Activated B cell treated with CpG ODN at 0.5 μM for 24 hours (primary cell): ENCODE results near the gene PRKCD. TPM values are rescaled to one million over a fixed set of nuclear protein-coding genes. Genes with fewer than 3 reads are reported as not detected.

ENCODE experiments used
- ATAC-seq: fragments of 200-7000 bp; cut with Tn5 transposase; one replicate; pipeline ENCODE4 v1.10.0; 2021; ENCODE audit warnings: low read depth, mild to moderate bottlenecking, moderate library complexity
- CTCF ChIA-PET: fragments of 350-600 bp; sonication (Branson Sonifier 250); formaldehyde crosslinking; loops from one replicate; lab custom pipeline; 2021; ENCODE audit warnings: antibody characterized with exemption; lab: Charles Lee
- POLR2A ChIA-PET: fragments of 350-600 bp; sonication (Branson Sonifier 250); formaldehyde crosslinking; loops from one replicate; lab custom pipeline; 2021; ENCODE audit warnings: antibody characterized with exemption; lab: Charles Lee
- DNase-seq: peaks from one replicate; pipeline ENCODE4 v3.0.0; 2022
- H3K27ac Mint-ChIP-seq: one replicate; pipeline ENCODE4 v1.8.0; 2020; ENCODE audit warnings: mixed read lengths
- H3K27me3 Mint-ChIP-seq: one replicate; pipeline ENCODE4 v1.8.0; 2021; ENCODE audit warnings: mixed read lengths
- H3K36me3 Mint-ChIP-seq: one replicate; pipeline ENCODE4 v1.8.0; 2021; ENCODE audit warnings: low read depth, mixed read lengths
- H3K4me1 Mint-ChIP-seq: one replicate; pipeline ENCODE4 v1.8.0; 2021; ENCODE audit warnings: mixed read lengths
- H3K4me3 Mint-ChIP-seq: one replicate; pipeline ENCODE4 v1.8.0; 2020; ENCODE audit warnings: mild to moderate bottlenecking, mixed read lengths
- H3K9me3 Mint-ChIP-seq: one replicate; pipeline ENCODE4 v1.8.0; 2020; ENCODE audit warnings: mixed read lengths
- intact Hi-C: fragments of 100-400 bp; cut with micrococcal nuclease; formaldehyde crosslinking; loops from one replicate; pipeline ENCODE4 v1.15.1; 2024
- total RNA-seq: library from RNA; stranded (reverse); gene quantifications from 2 replicates; pipeline ENCODE4 v1.2.3, GENCODE V29; 2022
- TF ChIP-seq, protein P1 (sequence below): fragments of 200-600 bp; IDR thresholded peaks from one replicate; pipeline ENCODE4 v1.8.0; 2022; ENCODE audit warnings: antibody characterized with exemption, mild to moderate bottlenecking

PRKCD gene
- total RNA-seq, 1 donor from 2014 or later: 60.4 TPM

DNA sequence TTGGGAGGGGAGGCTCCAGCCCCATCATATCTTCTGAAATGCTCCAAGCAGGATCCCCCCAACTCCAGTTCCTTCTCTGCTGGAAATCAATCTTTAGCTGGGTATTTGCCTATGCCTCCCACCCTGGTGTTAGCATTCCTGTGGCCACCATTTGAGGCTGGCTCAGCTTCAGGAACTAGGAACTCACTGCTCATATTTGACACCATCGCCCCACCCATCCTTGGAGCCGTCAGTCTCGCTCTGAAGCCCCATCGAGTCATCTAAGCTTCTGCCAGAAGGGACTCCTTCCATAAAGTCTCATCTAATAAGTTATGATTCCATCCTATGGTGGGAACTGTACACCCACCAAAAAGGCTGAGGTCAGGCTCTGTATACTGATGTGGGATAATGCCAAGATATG is 26.4 kb downstream of the PRKCD start:
- intact Hi-C loops: no loop called here
- ATAC-seq (no peak), DNase-seq (no peak)
- Mint-ChIP-seq H3K36me3 (peaks cover 85% of the 10 kb centered on the region), H3K4me1 (peaks cover 17% of the 10 kb centered on the region), H3K27ac (no peak overlapping the region), H3K9me3 (no peaks in the 10 kb centered on the region), H3K4me3 (no peak overlapping the region), H3K27me3 (no peaks in the 10 kb centered on the region)
- ChIA-PET CTCF (interaction anchor here (0.6 kb wide), 1 partner anchor 53 kb away, joined by 3 read pairs; no protein-coding TSS in a partner anchor), POLR2A (interaction anchor here (0.5 kb wide), 1 partner anchor 56 kb away, joined by 3 read pairs; no protein-coding TSS in a partner anchor)
- TF ChIP-seq, protein P1, sequence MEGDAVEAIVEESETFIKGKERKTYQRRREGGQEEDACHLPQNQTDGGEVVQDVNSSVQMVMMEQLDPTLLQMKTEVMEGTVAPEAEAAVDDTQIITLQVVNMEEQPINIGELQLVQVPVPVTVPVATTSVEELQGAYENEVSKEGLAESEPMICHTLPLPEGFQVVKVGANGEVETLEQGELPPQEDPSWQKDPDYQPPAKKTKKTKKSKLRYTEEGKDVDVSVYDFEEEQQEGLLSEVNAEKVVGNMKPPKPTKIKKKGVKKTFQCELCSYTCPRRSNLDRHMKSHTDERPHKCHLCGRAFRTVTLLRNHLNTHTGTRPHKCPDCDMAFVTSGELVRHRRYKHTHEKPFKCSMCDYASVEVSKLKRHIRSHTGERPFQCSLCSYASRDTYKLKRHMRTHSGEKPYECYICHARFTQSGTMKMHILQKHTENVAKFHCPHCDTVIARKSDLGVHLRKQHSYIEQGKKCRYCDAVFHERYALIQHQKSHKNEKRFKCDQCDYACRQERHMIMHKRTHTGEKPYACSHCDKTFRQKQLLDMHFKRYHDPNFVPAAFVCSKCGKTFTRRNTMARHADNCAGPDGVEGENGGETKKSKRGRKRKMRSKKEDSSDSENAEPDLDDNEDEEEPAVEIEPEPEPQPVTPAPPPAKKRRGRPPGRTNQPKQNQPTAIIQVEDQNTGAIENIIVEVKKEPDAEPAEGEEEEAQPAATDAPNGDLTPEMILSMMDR: no peak

DNA sequence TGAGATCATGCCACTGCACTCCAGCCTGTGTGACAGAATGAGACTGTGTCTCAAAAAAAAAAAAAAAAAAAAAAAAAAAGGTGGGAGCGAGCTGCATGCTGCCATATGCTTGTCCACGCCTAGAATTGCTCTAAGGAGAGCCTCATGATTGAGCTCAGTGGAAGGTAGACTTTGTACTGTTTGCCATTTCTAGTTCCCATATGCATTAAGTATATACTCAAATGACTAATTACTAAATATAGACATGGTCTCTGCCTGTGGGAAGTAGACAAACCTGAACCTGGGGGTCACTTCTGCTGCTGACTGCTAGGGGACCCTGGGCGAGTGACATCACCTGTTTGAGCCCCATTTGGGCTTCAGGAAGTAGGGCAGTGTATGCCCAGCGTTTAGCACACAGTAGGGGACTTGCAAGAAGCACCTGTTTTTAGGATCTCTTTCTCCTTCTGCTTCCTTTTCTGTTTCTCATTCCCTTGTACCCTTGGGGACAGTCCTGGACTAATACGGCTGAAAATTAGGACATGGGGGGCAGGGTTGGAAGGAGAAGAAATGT is 27.2 kb downstream of the PRKCD start:
- no peak for DNase-seq
- H3K36me3 Mint-ChIP-seq: peaks cover 84% of the 10 kb centered on the region
- TF ChIP-seq, protein P1: no peak

GRCh38 chr3:53188720-53189119 is 27.7 kb downstream of the PRKCD start:
- CTCF ChIA-PET: no interaction called here
- Mint-ChIP-seq H3K36me3 (peaks cover 86% of the 10 kb centered on the region), H3K27me3 (no peaks in the 10 kb centered on the region), H3K9me3 (no peaks in the 10 kb centered on the region), H3K4me3 (no peak overlapping the region), H3K27ac (no peak overlapping the region), H3K4me1 (peaks cover 30% of the 10 kb centered on the region)
- ATAC-seq (no peak), DNase-seq (no peak)
- intact Hi-C loops: no loop called here
- TF ChIP-seq, protein P1: no peak
- POLR2A ChIA-PET: no interaction called here

More for the DNA sequence above, 27.2 kb downstream of the PRKCD start:
- CTCF ChIA-PET: interaction anchor here (0.6 kb wide), 1 partner anchor 54 kb away, joined by 3 read pairs; no protein-coding TSS in a partner anchor
- intact Hi-C loops: no loop called here
- no peak overlapping the region for H3K4me3 Mint-ChIP-seq
- peaks cover 25% of the 10 kb centered on the region for H3K4me1 Mint-ChIP-seq
- no peak for ATAC-seq
- no peaks in the 10 kb centered on the region for H3K9me3 Mint-ChIP-seq
- POLR2A ChIA-PET: interaction anchor here (0.5 kb wide), 1 partner anchor 56 kb away, joined by 3 read pairs; no protein-coding TSS in a partner anchor
- H3K27ac Mint-ChIP-seq: no peak overlapping the region
- no peaks in the 10 kb centered on the region for H3K27me3 Mint-ChIP-seq

DNA sequence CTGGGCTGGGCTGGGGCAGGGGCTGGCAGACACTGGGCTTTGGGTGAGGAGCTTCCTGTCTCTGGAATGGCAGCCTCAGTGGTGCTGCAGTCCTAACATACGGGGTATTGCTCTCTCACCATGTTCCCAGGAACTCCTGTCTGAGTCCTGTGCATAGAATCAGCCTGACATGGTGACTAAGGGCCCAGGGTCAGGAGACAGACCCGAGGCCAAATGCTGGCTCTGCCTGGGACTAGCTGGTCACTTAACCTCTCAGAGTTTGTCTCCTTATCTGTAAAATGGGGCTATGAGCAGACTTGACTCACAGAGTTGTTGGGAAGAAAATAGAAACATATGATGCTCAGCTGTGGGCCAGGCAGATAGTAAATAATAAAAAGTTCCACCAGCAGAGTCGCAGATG is 28.3 kb downstream of the PRKCD start:
- intact Hi-C loops: no loop called here
- POLR2A ChIA-PET: interaction anchor here (3.8 kb wide), 1 partner anchor 8 kb away, joined by 16 read pairs; no protein-coding TSS in a partner anchor
- CTCF ChIA-PET: interaction anchor here (4.2 kb wide), 1 partner anchor 56 kb away, joined by 21 read pairs; no protein-coding TSS in a partner anchor
- Mint-ChIP-seq H3K4me3 (no peak overlapping the region), H3K27me3 (no peaks in the 10 kb centered on the region), H3K9me3 (no peaks in the 10 kb centered on the region), H3K27ac (no peak overlapping the region), H3K36me3 (peaks cover 86% of the 10 kb centered on the region), H3K4me1 (peaks cover 33% of the 10 kb centered on the region)
- TF ChIP-seq, protein P1: no peak
- ATAC-seq (no peak), DNase-seq (no peak)

DNA sequence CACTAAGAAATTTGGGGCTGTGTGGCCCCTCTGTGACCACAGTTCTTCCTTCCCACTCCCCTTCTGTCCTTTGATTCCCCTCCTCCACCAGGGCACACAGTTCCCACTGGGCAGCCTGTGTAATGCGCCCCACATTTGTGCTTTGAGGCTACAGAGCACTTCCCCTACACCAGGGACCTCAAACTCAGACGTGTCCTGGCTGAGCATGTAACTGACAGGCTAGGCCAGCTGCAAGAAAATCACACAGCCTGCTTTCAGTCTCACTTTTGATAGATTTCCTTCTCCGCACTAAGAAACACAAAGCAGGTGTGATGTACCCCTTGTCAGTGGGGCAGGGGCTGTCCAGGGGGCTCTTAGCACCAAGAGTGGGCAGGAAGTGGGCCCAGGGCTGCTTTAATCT is 29.6 kb downstream of the PRKCD start:
- POLR2A ChIA-PET: interaction anchor here (1.0 to 3.8 kb wide), 2 partner anchors 10 to 56 kb away, joined by 3 to 16 read pairs; no protein-coding TSS in a partner anchor
- CTCF ChIA-PET: interaction anchor here (4.2 kb wide), 1 partner anchor 57 kb away, joined by 21 read pairs; no protein-coding TSS in a partner anchor
- H3K27ac Mint-ChIP-seq: peak overlapping the region; percentile 62
- no peak for DNase-seq
- ATAC-seq: no peak
- TF ChIP-seq, protein P1: no peak
- intact Hi-C loops: no loop called here
- H3K4me3 Mint-ChIP-seq: no peak overlapping the region
- H3K36me3 Mint-ChIP-seq: peaks cover 73% of the 10 kb centered on the region
- H3K27me3 Mint-ChIP-seq: no peaks in the 10 kb centered on the region
- peaks cover 41% of the 10 kb centered on the region for H3K4me1 Mint-ChIP-seq
- H3K9me3 Mint-ChIP-seq: no peaks in the 10 kb centered on the region
